ENCODE results near the gene ZNF407. TPM values are rescaled to one million over a fixed set of nuclear protein-coding genes. Genes with fewer than 3 reads are reported as not detected.

The ZNF407 gene
- total RNA-seq, 1 experiment from 2014 or later, result 7.6 TPM

- RAD21 ChIA-PET (ENCODE audit: low non-redundant PET in 1 of 2, low total read pairs in 2 of 2, uncharacterized antibody in 2 of 2, unreplicated experiment in 2 of 2), result no interaction called here
- ATAC-seq (no peak), DNase-seq (ENCODE audit: low read depth, low spot score) (no peak)
- no peak overlapping the region for H3K27ac ChIP-seq (ENCODE audit: low read depth, low read length)
- no peak overlapping the region for H3K4me3 ChIP-seq (replicated peaks in 1 of 2; ENCODE audit: low read depth in 1 of 2, low read length in 2 of 2)
- no peak overlapping the region for H3K9ac ChIP-seq (ENCODE audit: low read length)
- H3K4me2 ChIP-seq (ENCODE audit: low read length), result no peak overlapping the region
- intact Hi-C loops (cut with micrococcal nuclease), result no loop called here
- no peaks in the 10 kb centered on the region for H3K4me1 ChIP-seq (ENCODE audit: control insufficient read depth in 1 of 2, insufficient read depth in 2 of 2, low read length in 2 of 2)
- H3K36me3 ChIP-seq (ENCODE audit: control insufficient read depth in 1 of 2, insufficient read depth in 2 of 2, low read length in 2 of 2), result no peaks in the 10 kb centered on the region
- no peaks in the 10 kb centered on the region for H3K9me3 ChIP-seq (ENCODE audit: control insufficient read depth in 1 of 2, insufficient read depth in 1 of 2, low read depth in 1 of 2, low read length in 2 of 2)
- H3K27me3 ChIP-seq (ENCODE audit: insufficient read depth, low read length), result no peaks in the 10 kb centered on the region
- H4K20me1 ChIP-seq (ENCODE audit: insufficient read depth), result no peaks in the 10 kb centered on the region
- TF ChIP-seq SP1 (IDR thresholded peaks at IDR 0.05; ENCODE audit: low read depth), result no peak
- no peak for TF ChIP-seq TCF7L2 (IDR thresholded peaks at IDR 0.05; ENCODE audit: borderline replicate concordance, extremely low read depth, insufficient read depth, insufficient read length)
- TF ChIP-seq RAD21 (IDR thresholded peaks at IDR 0.05; ENCODE audit: low read depth), result no peak
- TF ChIP-seq FOSL1 (IDR thresholded peaks at IDR 0.05; ENCODE audit: low read depth), result no peak
- TF ChIP-seq SRF (IDR thresholded peaks at IDR 0.05; ENCODE audit: low read depth), result no peak
- no peak for TF ChIP-seq EZH2phosphoT487 (IDR thresholded peaks at IDR 0.05; ENCODE audit: borderline replicate concordance)
- TF ChIP-seq JUND (IDR thresholded peaks at IDR 0.05), result no peak
- TF ChIP-seq MAX (IDR thresholded peaks at IDR 0.05), result no peak
- no peak for TF ChIP-seq ZFX (IDR thresholded peaks at IDR 0.05)
- TF ChIP-seq CBX3 (IDR thresholded peaks at IDR 0.05; ENCODE audit: low read depth), result no peak
- TF ChIP-seq ATF3 (IDR thresholded peaks at IDR 0.05), result no peak
- no TSS peak for BruUV-seq (replicated peaks)
- H2AFZ ChIP-seq (ENCODE audit: low read depth, low read length, poor library complexity, severe bottlenecking), result no peak overlapping the region
- POLR2A ChIA-PET, result no interaction called here
- H3K79me2 ChIP-seq (ENCODE audit: insufficient read depth, low read length), result no peaks in the 10 kb centered on the region
- no peaks in the 10 kb centered on the region for H3K9me2 ChIP-seq (ENCODE audit: insufficient read depth)
- CTCF ChIA-PET, result no interaction called here
Observed at GRCh38 chr18:74715865-74716712, 118.4 kb downstream of the ZNF407 start.

GRCh38 chr18:74718312-74718711 is 120.6 kb downstream of the ZNF407 start:
- H3K9ac ChIP-seq (ENCODE audit: low read length), result no peak overlapping the region
- H3K4me3 ChIP-seq (replicated peaks in 1 of 2; ENCODE audit: low read depth in 1 of 2, low read length in 2 of 2), result no peak overlapping the region
- H2AFZ ChIP-seq (ENCODE audit: low read depth, low read length, poor library complexity, severe bottlenecking), result no peak overlapping the region
- ChIA-PET CTCF (interaction anchor here (1.4 kb wide), 1 partner anchor 101 kb away, joined by 3 read pairs; no protein-coding TSS in a partner anchor), POLR2A (no interaction called here), RAD21 (ENCODE audit: low non-redundant PET in 1 of 2, low total read pairs in 2 of 2, uncharacterized antibody in 2 of 2, unreplicated experiment in 2 of 2) (no interaction called here)
- H3K9me3 ChIP-seq (ENCODE audit: control insufficient read depth in 1 of 2, insufficient read depth in 1 of 2, low read depth in 1 of 2, low read length in 2 of 2), result no peaks in the 10 kb centered on the region
- H3K27me3 ChIP-seq (ENCODE audit: insufficient read depth, low read length), result no peaks in the 10 kb centered on the region
- no TSS peak for BruUV-seq (replicated peaks)
- ATAC-seq (no peak), DNase-seq (ENCODE audit: low read depth, low spot score) (no peak)
- no peaks in the 10 kb centered on the region for H3K79me2 ChIP-seq (ENCODE audit: insufficient read depth, low read length)
- no peak overlapping the region for H3K27ac ChIP-seq (ENCODE audit: low read depth, low read length)
- H3K4me1 ChIP-seq (ENCODE audit: control insufficient read depth in 1 of 2, insufficient read depth in 2 of 2, low read length in 2 of 2), result no peaks in the 10 kb centered on the region
- no peaks in the 10 kb centered on the region for H3K36me3 ChIP-seq (ENCODE audit: control insufficient read depth in 1 of 2, insufficient read depth in 2 of 2, low read length in 2 of 2)
- H3K9me2 ChIP-seq (ENCODE audit: insufficient read depth), result no peaks in the 10 kb centered on the region
- intact Hi-C loops (cut with micrococcal nuclease), result no loop called here
- H3K4me2 ChIP-seq (ENCODE audit: low read length), result no peak overlapping the region
- H4K20me1 ChIP-seq (ENCODE audit: insufficient read depth), result no peaks in the 10 kb centered on the region
- no peak for TF ChIP-seq REST (IDR thresholded peaks at IDR 0.05; ENCODE audit: low read depth)
- no peak for TF ChIP-seq CBX3 (IDR thresholded peaks at IDR 0.05; ENCODE audit: low read depth)
- TF ChIP-seq CTCF (IDR thresholded peaks at IDR 0.05 in 2 of 3, conservative IDR thresholded peaks at IDR 0.05 in 1 of 3; ENCODE audit: borderline replicate concordance in 1 of 3, insufficient read depth in 1 of 3, low read depth in 2 of 3, low read length in 2 of 3), result no peak
- no peak for TF ChIP-seq EZH2 (IDR thresholded peaks at IDR 0.05)
- no peak for TF ChIP-seq FOSL1 (IDR thresholded peaks at IDR 0.05; ENCODE audit: low read depth)
- TF ChIP-seq CEBPB (IDR thresholded peaks at IDR 0.05; ENCODE audit: low read depth), result no peak
- TF ChIP-seq ZFX (IDR thresholded peaks at IDR 0.05), result no peak
